MCF 10A (cell line): ENCODE measurements around the gene MMD. TPM values are rescaled to one million over a fixed set of nuclear protein-coding genes. Genes with fewer than 3 reads are reported as not detected.
A peak's percentile ranks its signal among the peaks of the same experiment; 100 is the strongest.

Experiments
- BruUV-seq: library from RNA; stranded (reverse); fragments of 400-500 nt; replicated peaks from 2 replicates; lab custom pipeline; 2021; lab: Mats Ljungman, UMichigan
- CTCF ChIA-PET: fragments of 300-600 bp; sonication (Branson Sonifier 250); formaldehyde crosslinking; extraction: SDS; loops from one replicate; lab custom pipeline; 2021; ENCODE audit warnings: antibody characterized with exemption, inconsistent platforms; lab: Yijun Ruan, JAX
- POLR2A ChIA-PET: fragments of 300-600, 350-650 bp; sonication (Branson Sonifier 250); formaldehyde crosslinking; extraction: SDS; loops from one replicate; lab custom pipeline; 2020; ENCODE audit warnings: antibody characterized with exemption, inconsistent platforms; lab: Yijun Ruan, JAX
- DNase-seq: peaks from one replicate; pipeline ENCODE4 v3.0.0-alpha.2; 2018; ENCODE audit not compliant: unreplicated experiment
- H3K27ac Mint-ChIP-seq: one replicate; pipeline ENCODE4 v1.8.0; 2022; ENCODE audit warnings: mild to moderate bottlenecking, low read depth, mixed read lengths; ENCODE audit not compliant: unreplicated experiment
- H3K27me3 Mint-ChIP-seq: one replicate; pipeline ENCODE4 v1.8.0; 2022; ENCODE audit warnings: mixed read lengths; ENCODE audit not compliant: insufficient read depth, unreplicated experiment
- H3K36me3 Mint-ChIP-seq: one replicate; pipeline ENCODE4 v1.8.0; 2022; ENCODE audit warnings: mild to moderate bottlenecking, moderate library complexity, mixed read lengths; ENCODE audit not compliant: insufficient read depth, unreplicated experiment
- H3K4me1 Mint-ChIP-seq: one replicate; pipeline ENCODE4 v1.8.0; 2022; ENCODE audit warnings: mixed read lengths; ENCODE audit not compliant: insufficient read depth, unreplicated experiment
- H3K4me3 Mint-ChIP-seq: one replicate; pipeline ENCODE4 v1.8.0; 2022; ENCODE audit warnings: mild to moderate bottlenecking, moderate library complexity, mixed read lengths; ENCODE audit not compliant: unreplicated experiment
- H3K9me3 Mint-ChIP-seq: one replicate; pipeline ENCODE4 v1.8.0; 2022; ENCODE audit warnings: mixed read lengths; ENCODE audit not compliant: unreplicated experiment
- CTCF ChIP-seq: fragments of 200-600 bp; IDR thresholded peaks from one replicate; pipeline ENCODE4 v1.8.0; 2022; ENCODE audit warnings: antibody characterized with exemption, mild to moderate bottlenecking; ENCODE audit not compliant: unreplicated experiment
- intact Hi-C: fragments of 100-400 bp; cut with micrococcal nuclease; formaldehyde crosslinking; loops from 2 replicates; pipeline ENCODE4 v1.14.1; 2022
- total RNA-seq: library from RNA; stranded (reverse); gene quantifications from 2 replicates; pipeline ENCODE4 v1.2.3, GENCODE V29; 2022

MMD gene
- total RNA-seq, 1 experiment from 2014 or later: 5.9 TPM

GRCh38 chr17:55354010-55354409, 67.6 kb downstream of the MMD start:
- intact Hi-C loops: no loop called here
- CTCF ChIA-PET: interaction anchor here (0.6 to 6.0 kb wide), 7 partner anchors 13 to 363 kb away, joined by 3 to 92 read pairs (median 4); no protein-coding TSS in a partner anchor
- no peak for TF ChIP-seq CTCF
- no peak for DNase-seq
- no peak overlapping the region for H3K27ac Mint-ChIP-seq
- no peaks in the 10 kb centered on the region for H3K4me1 Mint-ChIP-seq
- no peaks in the 10 kb centered on the region for H3K36me3 Mint-ChIP-seq
- H3K27me3 Mint-ChIP-seq: no peaks in the 10 kb centered on the region
- H3K9me3 Mint-ChIP-seq: no peaks in the 10 kb centered on the region
- no TSS peak for BruUV-seq
- no peak overlapping the region for H3K4me3 Mint-ChIP-seq
- POLR2A ChIA-PET: interaction anchor here (1.1 to 1.2 kb wide), 2 partner anchors 159 to 385 kb away, joined by 3 to 4 read pairs; no protein-coding TSS in a partner anchor

GRCh38 chr17:55351226-55351625, 70.4 kb downstream of the MMD start:
- TF ChIP-seq CTCF: no peak
- Mint-ChIP-seq H3K36me3 (no peaks in the 10 kb centered on the region), H3K4me3 (no peak overlapping the region), H3K9me3 (no peaks in the 10 kb centered on the region), H3K4me1 (peaks cover 5% of the 10 kb centered on the region), H3K27ac (no peak overlapping the region), H3K27me3 (no peaks in the 10 kb centered on the region)
- no TSS peak for BruUV-seq
- intact Hi-C loops: no loop called here
- CTCF ChIA-PET: interaction anchor here (0.6 to 7.2 kb wide), 10 partner anchors 9 to 1484 kb away, joined by 3 to 154 read pairs (median 3); no protein-coding TSS in a partner anchor
- POLR2A ChIA-PET: no interaction called here
- DNase-seq: no peak

GRCh38 chr17:55350825-55351205, 70.8 kb downstream of the MMD start:
- POLR2A ChIA-PET: no interaction called here
- intact Hi-C loops: no loop called here
- no peak overlapping the region for H3K4me3 Mint-ChIP-seq
- no peak overlapping the region for H3K27ac Mint-ChIP-seq
- no peak for TF ChIP-seq CTCF
- H3K27me3 Mint-ChIP-seq: no peaks in the 10 kb centered on the region
- BruUV-seq: no TSS peak
- CTCF ChIA-PET: interaction anchor here (0.8 to 7.2 kb wide), 6 partner anchors 9 to 357 kb away, joined by 3 to 154 read pairs (median 3); no protein-coding TSS in a partner anchor
- no peak for DNase-seq
- H3K9me3 Mint-ChIP-seq: no peaks in the 10 kb centered on the region
- H3K4me1 Mint-ChIP-seq: peaks cover 5% of the 10 kb centered on the region
- H3K36me3 Mint-ChIP-seq: no peaks in the 10 kb centered on the region

GRCh38 chr17:55348749-55349354, 72.8 kb downstream of the MMD start:
- ChIA-PET CTCF (interaction anchor here (0.5 to 7.2 kb wide), 50 partner anchors 8 to 1131 kb away, joined by 3 to 154 read pairs (median 4); partner anchors contain the start of gene SMIM36), POLR2A (no interaction called here)
- Mint-ChIP-seq H3K27me3 (no peaks in the 10 kb centered on the region), H3K4me1 (peaks cover 5% of the 10 kb centered on the region), H3K27ac (no peak overlapping the region), H3K9me3 (no peaks in the 10 kb centered on the region), H3K36me3 (no peaks in the 10 kb centered on the region), H3K4me3 (no peak overlapping the region)
- no TSS peak for BruUV-seq
- intact Hi-C loops: loop anchor here (1.0 to 5.0 kb wide), 4 partner anchors 52 to 356 kb away; no protein-coding TSS in a partner anchor
- peak; percentile 60 for DNase-seq
- peak; percentile 75 for TF ChIP-seq CTCF
